ENCODE results near the gene TBX10.
"Not testable (repeated sequence)": the region's sequence is repeated elsewhere in the genome, so short reads cannot be mapped to it uniquely, and the experiment has no call there.

The TBX10 gene

DNA sequence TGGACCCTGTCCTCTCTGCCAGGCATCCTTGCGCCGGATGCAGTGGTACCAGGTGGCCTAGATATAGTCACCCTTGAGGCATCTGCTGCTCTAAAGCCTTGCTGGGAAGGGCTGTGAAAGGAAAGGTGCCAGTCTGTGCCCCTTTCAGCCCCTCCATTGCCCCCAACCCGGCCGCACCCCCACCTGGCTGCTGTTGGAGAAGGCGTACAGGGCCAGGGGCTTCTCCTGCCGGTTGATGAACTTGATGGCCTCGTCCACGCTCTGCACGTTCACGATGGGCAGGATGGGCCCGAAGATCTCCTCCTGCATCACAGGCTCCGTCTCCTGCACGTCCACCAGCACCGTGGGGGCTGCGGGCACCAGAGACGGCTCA, 24.6 kb upstream of the TBX10 start:
- no peak for DNase-seq

DNA sequence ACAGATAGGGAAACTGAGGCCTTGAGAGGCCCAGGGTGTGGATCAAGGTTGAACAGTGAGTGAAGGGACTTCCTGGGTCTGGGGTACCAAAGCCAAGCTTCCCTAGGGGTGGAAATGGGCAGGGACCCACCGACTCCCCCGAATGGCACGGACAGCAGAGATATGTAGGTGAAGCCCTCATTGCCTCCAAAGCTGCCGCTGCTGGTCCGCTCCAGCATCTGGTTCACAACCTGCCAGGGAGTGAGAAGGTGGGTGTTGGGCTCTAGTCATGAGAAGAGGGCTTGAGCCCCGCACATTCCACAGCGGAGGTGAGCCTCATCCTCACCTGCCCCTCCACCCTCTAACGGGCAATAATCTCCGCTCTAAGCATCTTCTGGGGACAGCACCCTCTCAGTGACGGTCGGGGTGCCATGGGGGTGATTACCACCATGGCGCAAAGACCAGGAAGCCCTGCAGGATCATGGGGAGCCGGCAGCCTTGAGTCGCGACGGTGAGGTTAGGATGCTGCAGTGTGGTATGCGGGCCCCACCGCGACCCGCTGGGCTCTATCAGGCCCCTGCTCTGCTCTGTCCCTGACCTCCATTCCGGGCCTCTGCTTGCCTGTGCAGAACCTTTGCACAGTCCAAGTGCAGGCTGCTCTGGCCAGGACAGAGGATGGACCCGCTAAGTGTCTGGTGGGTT, 24.1 kb upstream of the TBX10 start:
- no peak for DNase-seq

DNA sequence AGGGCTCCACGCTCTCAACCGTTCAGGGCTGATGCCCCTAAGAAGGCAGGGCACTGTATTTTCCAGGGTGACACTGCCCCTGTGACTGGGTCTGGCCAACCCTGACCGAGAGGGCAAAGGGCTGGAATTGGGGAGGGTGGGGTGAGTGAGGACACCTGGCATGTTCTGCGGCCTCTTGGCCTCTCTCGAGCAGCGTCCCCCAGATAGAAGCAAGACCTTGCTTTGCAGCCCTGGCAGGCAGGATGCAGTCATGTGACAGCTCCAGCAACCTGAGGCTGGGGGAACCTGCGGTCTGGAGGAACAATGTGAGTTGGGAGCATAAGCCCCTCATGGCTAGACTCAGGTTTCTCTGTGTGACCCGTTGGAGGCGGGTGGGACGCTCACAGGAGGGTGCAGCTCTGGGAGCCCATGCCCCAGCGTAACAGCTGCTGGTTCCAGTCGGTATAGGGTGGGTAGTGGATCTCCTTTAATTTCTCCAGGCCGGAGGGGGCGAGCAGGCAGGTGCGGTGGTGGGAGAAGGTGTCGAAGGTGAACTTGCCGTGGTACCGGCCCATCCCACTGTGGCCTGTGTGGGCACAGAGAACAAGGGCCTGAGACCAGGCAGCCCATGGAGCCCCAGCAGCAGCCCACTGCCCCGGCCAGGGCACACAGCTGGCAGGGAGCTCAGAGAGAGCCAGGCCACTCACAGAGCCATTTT, 23.4 kb upstream of the TBX10 start:
- no peak for DNase-seq

DNA sequence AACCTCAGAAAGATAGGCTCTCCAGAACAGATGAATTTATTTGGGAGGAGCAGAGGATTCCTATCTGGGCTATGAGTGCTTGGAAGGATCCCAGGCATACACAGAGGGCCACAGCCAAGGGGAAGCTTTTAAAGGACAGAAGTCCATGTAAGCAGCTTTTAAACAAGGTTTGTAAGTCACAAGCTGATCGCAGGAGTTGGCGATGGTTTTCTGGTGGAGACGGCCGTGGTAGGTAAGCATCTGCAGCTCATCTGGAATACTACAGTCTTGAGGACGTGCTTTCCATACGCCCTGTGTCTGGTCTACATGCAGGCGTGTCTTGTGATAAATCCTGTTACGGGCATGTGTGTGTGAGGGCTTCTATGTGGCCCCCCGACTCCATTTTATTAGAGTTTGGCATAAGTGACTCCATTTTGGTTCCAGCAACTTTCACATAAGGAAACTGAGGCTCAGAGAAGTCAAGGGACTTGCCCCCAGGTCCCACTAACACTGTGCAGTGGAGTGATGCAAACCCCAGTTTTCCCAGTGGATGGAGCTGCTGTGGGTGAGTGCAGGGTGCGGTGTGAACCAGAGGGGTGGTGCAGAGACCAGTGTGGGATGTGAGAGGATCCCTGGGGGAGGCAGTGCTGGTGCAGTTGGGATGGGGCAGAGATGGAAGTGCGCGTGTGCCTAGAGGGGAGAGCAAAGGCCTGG, 22.7 kb upstream of the TBX10 start:
- no peak for DNase-seq

DNA sequence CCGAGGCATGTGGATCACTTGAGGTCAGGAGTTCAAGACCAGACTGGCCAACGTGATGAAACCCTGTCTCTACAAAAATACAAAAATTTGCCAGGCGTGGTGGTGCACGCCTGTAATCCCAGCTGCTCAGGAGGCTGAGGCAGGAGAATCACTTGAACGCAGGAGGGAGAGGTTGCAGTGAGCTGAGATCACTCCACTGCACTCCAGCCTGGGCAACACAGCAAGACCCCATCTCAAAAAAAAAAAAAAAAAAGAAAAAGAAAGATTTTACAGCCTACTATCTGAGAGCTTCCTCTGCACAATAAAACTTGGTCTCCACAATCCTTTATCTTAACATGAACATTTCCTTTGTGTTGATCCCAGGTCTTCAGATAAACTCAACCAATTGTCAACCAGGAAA, 21.2 kb upstream of the TBX10 start:
- not testable (repeated sequence) for DNase-seq

DNA sequence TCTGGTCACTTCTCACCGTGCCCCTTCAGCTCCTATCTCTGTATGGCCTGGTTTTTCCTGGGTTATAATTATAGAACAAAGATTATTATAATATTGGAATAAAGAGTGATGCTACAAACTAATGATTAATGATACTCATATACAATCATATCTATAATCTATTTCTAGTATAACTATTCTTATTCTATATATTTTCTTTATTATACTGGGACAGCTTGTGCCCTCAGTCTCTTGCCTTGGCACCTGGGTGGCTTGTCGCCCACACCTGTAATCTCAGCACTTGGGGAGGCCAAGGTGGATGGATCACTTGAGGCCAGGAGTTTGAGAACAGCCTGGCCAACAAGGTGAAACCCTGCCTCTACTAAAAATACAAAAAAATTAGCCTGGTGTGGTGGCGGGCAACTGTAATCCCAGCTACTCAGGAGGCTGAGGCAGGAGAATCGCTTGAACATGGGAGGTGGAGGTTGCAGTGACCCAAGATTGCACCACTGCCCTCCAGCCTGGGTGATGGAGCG, 20.1 kb upstream of the TBX10 start:
- not testable (repeated sequence) for DNase-seq

DNA sequence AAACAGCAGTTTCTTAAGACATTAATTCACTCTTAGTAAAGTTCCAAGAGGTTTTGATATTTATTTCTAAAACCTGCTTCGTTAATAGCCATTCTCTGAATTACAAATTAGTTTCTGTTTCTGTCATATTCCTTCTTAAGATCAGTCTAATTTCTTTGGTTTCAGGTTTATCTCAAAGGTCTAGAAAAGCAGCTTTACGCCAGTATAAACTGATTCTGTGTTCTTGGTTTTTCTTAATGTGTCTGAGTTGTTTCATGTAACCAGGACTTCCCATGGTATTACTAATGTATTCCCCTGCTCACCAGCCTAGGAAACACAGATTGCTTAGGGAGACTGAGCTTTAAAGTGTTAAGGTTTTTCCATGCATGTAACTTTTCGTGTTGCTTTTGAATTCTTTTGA, 17.7 kb upstream of the TBX10 start:
- no peak for DNase-seq

DNA sequence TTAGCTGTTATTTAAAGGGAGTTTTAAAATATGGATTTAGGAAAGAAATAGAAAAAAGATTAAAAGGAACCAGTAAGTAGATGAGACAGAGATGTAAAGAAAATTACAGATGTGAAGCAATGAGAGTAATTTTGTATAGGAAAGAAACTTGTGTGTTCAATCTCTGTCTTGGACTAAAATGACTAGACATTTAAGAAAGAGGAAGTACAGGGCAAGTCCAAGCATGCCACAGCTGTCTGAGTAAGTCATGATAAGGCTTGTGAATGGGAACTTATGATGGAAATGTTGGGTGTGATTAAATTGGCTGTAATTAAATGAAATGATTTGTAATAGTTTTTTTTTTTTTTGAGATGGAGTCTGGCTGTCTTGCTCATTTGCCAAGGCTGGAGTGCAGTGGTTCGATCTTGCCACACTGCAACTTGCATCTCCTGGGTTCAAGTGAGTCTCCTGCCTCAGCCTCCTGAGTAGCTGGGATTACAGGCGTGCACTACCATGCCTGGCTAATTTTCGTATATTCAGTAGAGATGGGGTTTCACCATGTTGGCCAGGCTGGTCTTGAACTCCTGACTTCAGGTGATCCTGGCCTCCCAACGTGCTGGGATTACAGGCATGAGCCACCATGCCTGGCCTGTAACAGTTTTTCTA, 16.8 kb upstream of the TBX10 start:
- no peak for DNase-seq

DNA sequence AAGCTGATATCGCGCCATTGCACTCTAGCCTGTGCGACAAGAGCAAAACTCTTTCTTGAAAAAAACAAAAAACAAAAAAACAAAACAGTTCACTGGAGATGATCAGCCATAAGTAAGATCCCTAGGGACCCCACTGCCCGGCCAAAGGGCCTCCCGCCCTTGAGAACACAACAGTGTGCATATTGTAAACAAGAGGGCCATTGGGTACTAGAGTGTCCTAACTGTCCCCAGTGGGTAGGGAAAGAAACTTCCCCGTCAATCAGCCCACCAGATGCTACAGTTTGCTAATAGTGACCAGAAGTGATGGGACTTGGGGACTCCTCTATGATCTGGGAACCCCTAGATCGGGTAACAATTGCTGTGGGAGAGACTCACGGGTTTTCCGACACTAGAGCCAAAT, 14.7 kb upstream of the TBX10 start:
- DNase-seq, result no peak

DNA sequence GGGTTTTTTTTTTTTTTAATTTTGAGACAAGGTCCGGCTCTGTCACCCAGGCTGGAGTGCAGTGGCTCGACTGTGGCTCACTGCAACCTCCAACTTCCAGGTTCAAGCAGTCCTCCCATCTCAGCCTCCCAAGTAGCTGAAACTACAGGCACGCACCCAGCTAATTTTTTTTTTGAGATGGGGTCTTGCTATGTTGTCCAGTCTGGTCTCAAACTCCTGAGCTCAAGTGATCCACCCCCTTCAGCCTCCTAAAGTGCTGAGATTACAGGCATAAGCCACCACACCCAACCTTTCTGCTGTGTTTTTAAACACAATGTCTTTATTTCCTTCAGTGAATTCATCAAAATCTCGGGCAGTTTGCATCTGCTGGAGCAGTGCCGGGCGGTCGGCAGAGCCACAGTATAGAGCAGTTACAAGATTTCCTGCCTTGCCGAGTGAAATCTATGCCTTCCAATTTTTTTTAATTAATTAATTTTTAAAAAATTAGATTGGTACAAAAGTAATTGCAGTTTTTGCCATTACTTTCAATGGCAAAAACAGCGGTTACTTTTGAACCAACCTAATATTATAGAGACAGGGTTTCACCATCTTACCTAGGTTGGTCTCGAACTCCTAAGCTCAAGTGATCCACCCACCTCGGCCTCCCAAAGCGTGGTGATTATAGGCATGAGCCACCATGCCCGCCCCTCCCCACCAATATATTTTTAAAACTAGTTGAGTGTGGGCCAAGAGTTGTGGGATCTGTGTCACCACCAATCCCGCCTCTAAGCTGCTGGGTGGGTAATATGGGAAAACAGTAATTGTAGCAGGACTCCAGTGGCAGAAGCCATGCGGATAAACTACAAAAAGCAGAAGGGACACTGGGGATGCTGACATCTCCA, 13.6 kb upstream of the TBX10 start:
- DNase-seq, result no peak

DNA sequence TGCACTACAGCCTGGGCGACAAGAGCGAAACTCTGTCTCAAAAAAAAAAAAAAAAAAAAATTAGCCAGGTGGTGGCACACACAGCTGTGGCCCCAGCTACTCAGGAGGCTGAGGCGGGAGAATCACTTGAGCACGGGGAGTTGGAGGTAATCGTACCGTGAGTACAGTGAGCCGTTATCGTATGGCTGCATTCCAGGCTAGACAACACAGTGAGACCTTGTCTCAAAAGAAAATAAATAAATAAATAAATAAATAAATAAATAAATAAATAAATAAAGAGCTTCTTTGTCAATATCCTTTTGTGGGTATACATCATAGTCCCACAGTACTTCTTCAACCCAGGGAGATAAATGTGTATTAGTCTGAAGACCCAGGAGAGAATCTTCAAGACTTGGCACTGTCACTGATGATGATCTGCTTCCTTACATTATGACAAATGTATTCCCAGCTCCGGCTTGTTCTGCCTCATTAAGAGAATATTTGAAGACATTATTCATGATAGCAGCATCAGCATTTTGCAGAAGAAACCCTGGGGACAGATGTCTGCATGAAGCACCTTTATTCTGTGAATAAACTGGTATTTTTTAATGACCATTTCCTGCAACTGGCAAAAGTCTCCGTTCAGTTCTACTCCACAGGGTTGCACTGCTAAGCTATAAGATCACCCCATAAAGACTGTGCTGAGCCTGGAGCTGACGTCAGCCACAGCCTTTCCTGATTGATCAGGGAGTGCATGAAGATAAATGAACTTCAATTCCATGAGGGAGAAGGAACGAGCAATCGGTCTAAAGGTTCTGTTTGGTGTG, 12.6 kb upstream of the TBX10 start:
- no peak for DNase-seq

DNA sequence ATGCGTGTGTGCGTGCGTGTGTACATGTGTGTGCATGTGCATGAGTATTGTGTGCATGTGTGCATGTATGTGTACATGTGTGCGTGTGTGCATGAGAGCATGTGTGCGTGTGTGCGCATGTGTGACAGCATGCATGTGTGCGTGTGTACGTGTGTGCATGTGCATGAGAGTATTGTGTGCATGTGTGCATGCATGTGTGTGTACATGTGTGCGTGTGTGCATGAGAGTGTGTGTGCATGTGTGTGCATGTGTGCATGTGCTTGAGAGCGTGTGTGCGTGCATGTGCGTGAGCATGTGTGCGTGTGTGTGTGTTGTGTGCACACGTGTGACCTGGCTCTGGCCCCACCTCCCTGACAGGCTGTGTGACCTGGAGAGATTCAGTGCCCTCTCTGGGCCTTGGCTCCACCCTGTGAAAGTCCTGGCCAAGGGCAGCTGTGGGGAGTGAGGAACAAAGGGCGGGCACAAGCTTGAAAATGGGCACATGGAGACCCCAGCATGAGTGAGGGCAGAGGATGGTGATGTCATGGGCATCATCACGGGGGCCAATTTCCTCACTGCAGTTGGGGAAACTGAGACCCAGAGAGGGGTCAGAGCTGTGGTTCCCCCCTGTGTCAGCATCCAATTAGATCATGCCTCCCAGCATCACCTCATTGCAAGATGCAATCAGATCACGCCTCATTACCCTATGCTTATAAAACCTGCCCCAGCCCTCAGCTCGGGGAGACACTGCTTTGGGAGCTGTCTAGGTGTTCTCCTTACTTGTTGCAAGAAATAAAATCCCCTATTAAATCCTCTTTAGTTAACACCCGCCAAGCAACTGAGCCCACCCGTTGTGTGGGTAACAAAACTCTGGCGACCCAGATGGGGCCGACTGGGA, 10.3 kb upstream of the TBX10 start:
- DNase-seq, result no peak

DNA sequence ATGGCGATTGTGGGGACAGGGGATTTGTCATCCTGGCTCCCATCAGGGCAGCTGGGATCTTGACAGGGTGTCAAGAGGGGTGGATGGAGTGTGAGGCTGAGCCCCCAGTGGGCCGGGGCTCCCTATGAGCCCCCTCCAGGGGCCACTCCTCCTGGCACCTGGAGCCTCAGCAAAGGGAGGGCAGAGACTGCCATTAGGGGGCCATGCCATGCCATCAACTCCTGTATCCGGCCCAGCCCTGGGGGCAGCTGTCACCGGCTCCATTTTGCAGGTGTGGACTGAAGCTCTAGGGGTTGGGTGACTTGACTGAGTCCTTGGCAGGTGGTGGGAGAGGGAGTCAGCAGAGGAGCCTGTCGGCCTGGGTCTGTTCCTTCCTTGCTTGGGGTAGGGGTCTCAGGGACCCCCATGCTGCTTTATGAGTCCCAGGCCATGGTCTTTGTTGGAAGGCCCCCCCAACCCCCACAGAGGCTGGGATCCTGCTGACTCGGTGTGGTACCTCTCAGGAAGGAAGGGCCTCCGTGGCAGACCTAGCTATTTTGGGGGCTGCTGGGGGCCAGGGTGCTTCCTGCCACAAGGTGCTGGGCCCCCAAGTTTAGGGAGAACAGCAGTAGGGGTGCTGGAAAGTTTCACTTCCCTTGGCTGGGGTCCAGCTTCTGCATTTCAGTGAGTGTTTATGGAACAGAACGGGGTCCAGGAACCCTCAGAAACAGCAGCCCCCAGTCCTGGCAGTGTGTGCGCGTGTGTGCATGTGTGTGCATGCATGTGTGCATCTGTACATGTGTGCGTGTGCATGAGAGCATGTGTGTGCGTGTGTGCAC, 9.4 kb upstream of the TBX10 start:
- no peak for DNase-seq

DNA sequence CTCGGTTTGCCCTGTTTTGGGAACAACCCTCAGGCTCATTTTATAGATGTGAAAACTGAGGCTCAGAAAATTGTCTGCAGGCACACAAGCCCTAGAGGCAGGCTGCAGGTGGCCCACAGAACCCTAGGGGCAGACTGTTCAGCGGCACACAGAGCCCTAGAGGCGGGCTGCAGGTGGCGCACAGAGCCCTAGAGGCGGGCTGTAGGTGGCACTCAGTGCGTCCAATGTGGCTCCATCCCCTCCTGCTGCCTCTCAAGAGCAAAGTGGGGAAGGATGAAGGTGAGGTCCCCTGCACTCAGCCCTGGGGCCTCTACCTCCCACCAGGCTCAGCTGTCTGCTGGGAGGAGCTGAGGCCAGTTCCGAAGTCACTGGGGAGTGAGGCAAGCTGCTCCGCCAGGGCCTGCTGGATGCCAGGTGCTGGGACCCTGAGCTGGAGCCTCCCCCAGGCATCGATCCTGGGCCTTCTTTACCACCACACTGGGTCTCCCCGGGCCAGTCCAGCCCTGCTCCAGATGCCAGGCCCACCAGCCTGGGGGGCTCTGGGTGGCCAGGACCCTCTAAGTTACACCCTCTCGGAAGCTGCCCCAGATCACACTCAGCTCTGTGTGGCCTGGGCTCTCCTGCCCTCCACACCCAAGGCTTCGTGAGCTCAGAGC, 8.7 kb upstream of the TBX10 start:
- peak; percentile 67 for DNase-seq

DNA sequence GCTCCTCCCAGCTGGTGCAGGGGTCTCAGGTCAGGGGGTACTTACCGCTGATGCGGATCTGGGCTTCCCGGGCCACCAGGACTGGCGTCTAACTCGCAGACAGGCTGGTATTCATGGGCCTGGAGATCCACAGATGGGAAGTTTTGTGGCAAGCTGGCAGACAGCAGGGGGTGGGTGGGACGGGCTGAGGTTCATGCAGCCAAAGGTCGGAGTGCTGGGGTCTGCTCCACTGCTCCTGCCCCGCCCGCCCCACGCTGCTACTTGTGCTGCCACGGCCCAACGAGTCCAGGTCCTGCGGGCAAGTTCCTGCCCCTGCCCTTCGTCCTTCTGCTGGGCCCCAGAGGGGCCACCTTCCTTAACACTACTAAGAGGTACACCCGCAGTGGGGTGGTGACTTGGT, 7.9 kb upstream of the TBX10 start:
- DNase-seq, result no peak

DNA sequence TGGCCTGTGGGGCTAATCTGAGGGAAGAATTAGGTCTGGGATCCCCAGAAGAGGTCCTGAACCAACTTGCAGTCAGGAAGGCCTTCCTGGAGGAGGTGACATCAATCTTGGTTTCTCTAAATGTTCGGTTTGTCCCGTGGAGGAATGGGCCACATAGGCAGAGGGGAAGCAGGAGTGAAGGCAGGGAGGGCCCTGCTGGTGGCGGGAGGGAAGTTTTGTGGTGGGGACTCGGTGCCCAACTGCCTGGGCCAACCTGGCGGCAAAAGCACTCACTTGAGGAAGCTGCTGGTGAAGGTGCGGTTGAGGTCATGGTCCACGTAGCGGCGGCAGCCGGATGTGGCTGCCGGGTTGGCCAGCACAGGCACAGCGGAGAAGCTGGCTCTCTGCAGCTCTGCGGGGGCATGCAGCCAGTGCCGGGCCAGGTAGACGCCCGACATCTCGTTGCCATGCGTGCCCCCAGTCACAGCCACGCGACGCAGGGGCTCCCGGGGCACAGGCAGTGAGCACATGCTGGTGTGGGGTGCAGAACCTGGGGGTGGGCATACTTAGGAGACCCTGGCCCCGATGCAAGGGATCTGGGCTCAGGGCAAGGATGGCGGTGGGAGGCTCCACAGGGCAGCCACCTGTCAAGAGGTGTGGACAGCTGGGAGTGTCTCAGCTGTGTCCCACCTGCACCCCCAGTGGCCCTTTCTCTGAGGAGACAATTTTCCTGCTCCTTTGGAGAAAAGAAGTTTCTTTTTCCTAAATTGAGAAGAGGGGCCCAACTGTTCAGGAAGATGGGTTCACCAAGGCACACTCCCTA, 7.2 kb upstream of the TBX10 start:
- DNase-seq, result peak; percentile 50

DNA sequence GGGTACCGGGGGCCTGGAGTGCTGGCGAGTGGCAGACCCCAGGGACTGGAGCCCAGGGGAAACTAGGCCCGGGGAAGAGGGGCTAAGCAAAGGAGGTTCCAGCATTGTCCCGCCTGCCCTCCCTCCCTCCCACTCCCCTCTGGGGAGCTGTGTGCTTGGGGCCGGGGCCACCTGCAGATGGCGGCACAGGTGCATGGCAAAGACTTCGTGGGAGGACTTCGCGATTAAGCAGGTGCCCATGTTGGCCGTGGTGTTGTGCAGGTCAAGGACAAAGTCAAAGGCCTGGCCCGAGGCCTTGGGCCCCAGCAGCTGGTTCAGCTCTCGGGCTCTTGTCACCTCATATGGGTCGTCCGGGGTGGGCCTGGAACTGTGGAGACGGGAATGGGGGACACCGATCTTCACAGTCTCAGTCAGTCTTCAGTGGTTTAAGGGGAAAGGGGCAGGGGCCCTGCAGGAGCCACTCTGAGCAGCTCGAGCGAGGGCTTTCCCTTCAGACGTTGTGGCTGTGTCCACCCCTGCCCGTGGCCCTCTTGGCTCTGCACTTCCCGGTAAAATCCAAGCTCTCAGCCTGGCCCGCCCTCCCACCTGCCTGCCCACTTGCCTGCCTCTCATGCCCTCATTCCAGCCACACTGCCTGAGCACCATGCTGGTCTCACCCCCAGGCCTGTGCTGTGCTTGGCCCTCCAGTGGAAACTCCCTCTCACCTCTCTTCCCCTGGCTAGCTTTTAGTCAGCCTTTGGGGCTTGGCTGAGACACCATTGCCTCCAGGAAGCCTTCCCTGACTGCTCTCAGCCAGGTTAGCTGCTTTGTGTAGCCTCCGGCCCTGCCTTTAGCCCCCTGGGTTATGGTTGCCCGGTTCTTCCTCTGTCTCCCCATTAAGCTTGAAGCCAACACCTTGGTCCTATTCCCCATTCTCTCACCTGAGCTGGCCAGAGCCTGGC, 6.2 kb upstream of the TBX10 start:
- DNase-seq, result no peak

All from stimulated activated CD8-positive, alpha-beta memory T cell treated with anti-CD3 and anti-CD28 coated beads, Interleukin-4, amount 100 ng/mL, for 48 hours (primary cell).